Transverse colon (tissue), 4 donors: ENCODE measurements around the gene NRIP3.

Experiments used
- CTCF ChIP-seq, 5 experiments: fragments of 200-600 bp in 3 of 5; fragments of 450-650 bp in 2 of 5; sonication (generic) in 3 of 5; IDR thresholded peaks; 1 replicate in 2 of 5; 2 replicates in 3 of 5; pipeline ENCODE4 v1.5.1; 2016 to 2017; ENCODE audit warnings: antibody characterized with exemption in 5 of 5, inconsistent platforms in 3 of 5, mild to moderate bottlenecking in 2 of 5, moderate library complexity in 1 of 5
- EP300 ChIP-seq: sonication (generic); formaldehyde crosslinking; IDR thresholded peaks from one replicate; pipeline ENCODE4 v1.6.1; 2017; ENCODE audit warnings: antibody characterized with exemption, low read depth
- POLR2A ChIP-seq: fragments of 450-650 bp; IDR thresholded peaks from one replicate; pipeline ENCODE4 v1.6.1; 2016; ENCODE audit warnings: antibody characterized with exemption, mild to moderate bottlenecking, moderate library complexity
- POLR2AphosphoS5 ChIP-seq, 3 donors: sonication (generic); formaldehyde crosslinking; IDR thresholded peaks; one replicate each; pipeline ENCODE4 v1.6.1; 2016; ENCODE audit warnings: antibody characterized with exemption in 3 of 3

DNA sequence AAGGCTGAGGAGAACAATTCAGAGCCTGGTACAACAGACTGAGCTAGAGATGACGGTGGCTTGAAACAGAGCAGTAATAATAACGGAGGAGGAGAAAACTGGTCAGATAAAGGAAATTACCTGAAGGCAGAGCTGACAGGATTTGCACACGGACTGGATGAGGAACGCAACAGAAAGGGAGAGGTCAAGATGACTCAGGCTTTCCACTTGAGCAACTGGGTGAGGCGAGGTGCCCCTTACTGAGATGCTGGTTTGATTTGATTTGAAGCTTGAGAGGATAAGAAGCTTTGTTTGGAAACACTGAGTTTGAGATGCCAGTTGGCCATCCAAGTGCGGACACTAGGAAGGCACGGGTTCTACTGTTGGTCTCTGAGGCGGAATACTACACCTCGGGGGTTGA lies 35.4 kb upstream of the NRIP3 start:
- TF ChIP-seq POLR2A = no peak
- TF ChIP-seq EP300 = no peak
- no peak for TF ChIP-seq POLR2AphosphoS5 (IDR thresholded peaks at IDR 0.05)
- no peak for TF ChIP-seq CTCF (IDR thresholded peaks at IDR 0.05)
